SK-N-SH (cell line): ENCODE results near the gene HIVEP2. TPM values are rescaled to one million over a fixed set of nuclear protein-coding genes. Genes with fewer than 3 reads are reported as not detected.

Experiments used
- CTCF ChIA-PET: fragments of 300-600, 350-600 bp; formaldehyde crosslinking; extraction: SDS; loops from one replicate; lab custom pipeline; 2021; lab: Yijun Ruan, JAX
- POLR2A ChIA-PET: fragments of 350-600 bp; sonication (Branson Sonifier 250); formaldehyde crosslinking; extraction: SDS; loops from one replicate; lab custom pipeline; 2020; ENCODE audit warnings: antibody characterized with exemption, inconsistent platforms; lab: Yijun Ruan, JAX
- DNase-seq: peaks from one replicate; pipeline ENCODE4 v3.0.0; 2012
- H2AFZ ChIP-seq: fragments of 200-600 bp; sonication (generic); 2 replicates; pipeline ENCODE4 v1.8.1; 2016; ENCODE audit warnings: antibody characterized with exemption, mild to moderate bottlenecking, low read depth
- H3F3A ChIP-seq: fragments of 200-600 bp; sonication (generic); replicated peaks from 2 replicates; pipeline ENCODE3; 2016; ENCODE audit warnings: antibody characterized with exemption, mild to moderate bottlenecking; ENCODE audit not compliant: insufficient read depth
- H3K27ac ChIP-seq, 2 experiments: fragments of 200-500 bp in 1 of 2; fragments of 200-600 bp in 1 of 2; sonication (Bioruptor generic) in 1 of 2; sonication (generic), shearing (Covaris generic) in 1 of 2; 2 replicates each; pipeline versions ENCODE4 v1.5.1 to v1.6.1; 2014 to 2016; ENCODE audit warnings: low read depth in 2 of 2, inconsistent platforms in 1 of 2, low read length in 1 of 2, mild to moderate bottlenecking in 1 of 2, mixed read lengths in 1 of 2
- H3K27me3 ChIP-seq: fragments of 200-600 bp; sonication (generic), shearing (Covaris generic); 2 replicates; pipeline ENCODE4 v1.6.1; 2016; ENCODE audit warnings: mixed run types; ENCODE audit not compliant: insufficient read depth
- H3K36me3 ChIP-seq, 2 experiments: fragments of 200-500 bp in 1 of 2; fragments of 200-600 bp in 1 of 2; sonication (Bioruptor generic) in 1 of 2; sonication (generic) in 1 of 2; replicated peaks in 1 of 2; 2 replicates each; pipeline versions ENCODE3 to v1.5.1; 2014 to 2016; ENCODE audit warnings: low read length in 1 of 2, mild to moderate bottlenecking in 1 of 2; ENCODE audit not compliant: insufficient read depth in 2 of 2, control insufficient read depth in 1 of 2
- H3K4me1 ChIP-seq, 2 experiments: fragments of 200-500 bp in 1 of 2; fragments of 200-600 bp in 1 of 2; sonication (Bioruptor generic) in 1 of 2; sonication (generic), shearing (Covaris generic) in 1 of 2; 2 replicates each; pipeline versions ENCODE4 v1.5.1 to v1.6.1; 2014 to 2016; ENCODE audit warnings: low read depth in 1 of 2, low read length in 1 of 2, mixed run types in 1 of 2; ENCODE audit not compliant: insufficient read depth in 2 of 2, control insufficient read depth in 1 of 2
- H3K4me2 ChIP-seq: fragments of 200-600 bp; sonication (generic), shearing (Covaris generic); 2 replicates; pipeline ENCODE4 v1.6.1; 2017; ENCODE audit warnings: mixed run types
- H3K4me3 ChIP-seq, 2 experiments: fragments of 200-500 bp in 1 of 2; fragments of 200-600 bp in 1 of 2; sonication (Bioruptor generic) in 1 of 2; sonication (generic), shearing (Covaris generic) in 1 of 2; 2 replicates each; pipeline versions ENCODE4 v1.5.1 to v1.8.1; 2014 to 2016; ENCODE audit warnings: low read depth in 2 of 2, inconsistent platforms in 1 of 2, low read length in 1 of 2, mild to moderate bottlenecking in 1 of 2, mixed read lengths in 1 of 2, moderate library complexity in 1 of 2
- H3K79me2 ChIP-seq: fragments of 200-600 bp; sonication (generic); 2 replicates; pipeline ENCODE4 v1.8.1; 2017; ENCODE audit warnings: mild to moderate bottlenecking; ENCODE audit not compliant: insufficient read depth
- H3K9ac ChIP-seq: fragments of 200-600 bp; sonication (generic); 2 replicates; pipeline ENCODE4 v1.6.1; 2017; ENCODE audit warnings: mixed run types
- H3K9me2 ChIP-seq: fragments of 200-600 bp; sonication (generic); 2 replicates; pipeline ENCODE4 v1.6.1; 2017; ENCODE audit warnings: mixed run types
- H3K9me3 ChIP-seq: fragments of 200-600 bp; sonication (generic); 2 replicates; pipeline ENCODE4 v1.6.1; 2017; ENCODE audit warnings: mixed run types, mild to moderate bottlenecking, moderate library complexity
- H4K20me1 ChIP-seq: fragments of 200-600 bp; sonication (generic); 2 replicates; pipeline ENCODE4 v1.6.1; 2017; ENCODE audit warnings: mild to moderate bottlenecking, mixed run types; ENCODE audit not compliant: insufficient read depth
- CHD2 ChIP-seq: fragments of 150-350 bp; IDR thresholded peaks from 2 replicates; pipeline ENCODE4 v1.6.1; 2018; ENCODE audit warnings: low read length; ENCODE audit not compliant: partially characterized antibody
- ELF1 ChIP-seq: IDR thresholded peaks from 2 replicates; pipeline ENCODE4 v1.4.0; 2012
- EP300 ChIP-seq, 2 experiments: IDR thresholded peaks; 2 replicates each; pipeline versions ENCODE4 v1.4.0 to v1.6.1; 2012; ENCODE audit warnings: borderline replicate concordance in 1 of 2, low read depth in 1 of 2, low read length in 1 of 2
- FOSL2 ChIP-seq: IDR thresholded peaks from 2 replicates; pipeline ENCODE4 v1.4.0; 2012; ENCODE audit warnings: low read depth, mild to moderate bottlenecking, moderate library complexity, borderline replicate concordance
- JUND ChIP-seq: IDR thresholded peaks from 2 replicates; pipeline ENCODE4 v1.4.0; 2012
- MEF2A ChIP-seq: IDR thresholded peaks from 2 replicates; pipeline ENCODE4 v1.4.0; 2012; ENCODE audit warnings: low read depth, borderline replicate concordance
- MXI1 ChIP-seq: IDR thresholded peaks from 2 replicates; pipeline ENCODE4 v1.6.1; 2012; ENCODE audit warnings: mild to moderate bottlenecking, low read depth, low read length, improper control_type of control experiment
- RAD21 ChIP-seq: IDR thresholded peaks from 2 replicates; pipeline ENCODE4 v1.6.1; 2012; ENCODE audit warnings: mild to moderate bottlenecking, low read length
- SMC3 ChIP-seq: IDR thresholded peaks from 2 replicates; pipeline ENCODE4 v1.6.1; 2012; ENCODE audit warnings: low read depth, low read length, improper control_type of control experiment
- TCF12 ChIP-seq: IDR thresholded peaks from 2 replicates; pipeline ENCODE4 v1.4.0; 2012
- TEAD4 ChIP-seq: IDR thresholded peaks from 2 replicates; pipeline ENCODE4 v1.4.0; 2012; ENCODE audit warnings: mild to moderate bottlenecking, borderline replicate concordance; ENCODE audit not compliant: insufficient read depth
- USF1 ChIP-seq: IDR thresholded peaks from 2 replicates; pipeline ENCODE4 v1.4.0; 2012; ENCODE audit warnings: low read depth, borderline replicate concordance
- YY1 ChIP-seq: IDR thresholded peaks from 2 replicates; pipeline ENCODE4 v1.4.0; 2012; ENCODE audit warnings: low read depth, mild to moderate bottlenecking
- ZBTB33 ChIP-seq: IDR thresholded peaks from 2 replicates; pipeline ENCODE4 v1.4.0; 2012; ENCODE audit warnings: low read depth, borderline replicate concordance
- WGBS: methylation state at CpG from one replicate; pipeline ENCODE4 v1.1.6; 2017; ENCODE audit warnings: low lambda C conversion rate; 5-methylcytosine and 5-hydroxymethylcytosine counted together
- polyA plus RNA-seq, 3 experiments: library from polyadenylated mRNA; depleted of rRNA; stranded (reverse); fragments of >200 nt; gene quantifications; 2 replicates each; pipeline ENCODE4 v1.2.3, GENCODE V29; 2012
- TF ChIP-seq, protein P1 (sequence below): IDR thresholded peaks from 2 replicates; pipeline ENCODE4 v1.4.0; 2012; ENCODE audit warnings: low read depth
- TF ChIP-seq, protein P2 (sequence below): IDR thresholded peaks from 2 replicates; pipeline ENCODE4; 2012
- TF ChIP-seq, protein P3 (sequence below): IDR thresholded peaks from 2 replicates; pipeline ENCODE4 v1.6.1; 2012; ENCODE audit warnings: mild to moderate bottlenecking, low read depth, low read length, moderate library complexity
- TF ChIP-seq, protein P4 (sequence below): fragments of 200-600 bp; sonication (generic); IDR thresholded peaks from 2 replicates; pipeline ENCODE4 v1.6.1; 2017; ENCODE audit warnings: antibody characterized with exemption, mild to moderate bottlenecking, moderate library complexity

HIVEP2 gene
- polyA plus RNA-seq, 1 of the 3 experiments (the other 2 are of a cell fraction), result 2.5 TPM

DNA sequence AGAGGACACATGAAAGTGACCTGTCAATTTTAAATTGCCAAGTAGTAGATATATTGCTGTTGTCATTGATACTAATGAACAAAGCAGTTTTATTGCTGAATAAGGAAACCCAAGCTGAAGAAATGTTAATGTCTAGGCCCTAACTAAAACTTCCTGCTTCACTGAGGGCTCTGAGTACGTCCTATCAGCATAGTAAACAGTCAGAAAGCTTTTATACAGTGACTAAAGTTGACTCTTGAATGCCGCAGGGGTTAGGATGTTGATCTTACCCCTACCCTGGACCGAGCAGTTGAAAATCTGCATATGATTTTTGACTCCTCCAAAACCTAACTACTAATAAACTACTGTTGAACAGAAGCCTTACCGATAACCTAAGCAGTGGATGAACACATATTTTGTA lies 149.0 kb downstream of the HIVEP2 start:
- Histone ChIP-seq H3K9ac (no peak overlapping the region), H3K79me2 (peaks cover 25% of the 10 kb centered on the region; the same call in 1 of the 2 replicates), H3K9me3 (no peaks in the 10 kb centered on the region), H3K4me2 (no peak overlapping the region), H4K20me1 (no peaks in the 10 kb centered on the region), H3K27ac (no peak overlapping the region; a peak in 1 of 4 replicates), H2AFZ (no peak overlapping the region), H3K36me3 (peaks cover 0 to 3% of the 10 kb centered on the region in 2 experiments), H3K4me3 (no peak overlapping the region), H3F3A (peaks cover 24% of the 10 kb centered on the region), H3K9me2 (no peaks in the 10 kb centered on the region), H3K27me3 (no peaks in the 10 kb centered on the region), H3K4me1 (peaks cover 13 to 24% of the 10 kb centered on the region in 2 experiments)
- TF ChIP-seq MXI1 (no peak), ZBTB33 (no peak), TCF12 (no peak), EP300 (IDR thresholded peaks at IDR 0.05; ENCODE audit: borderline replicate concordance in 1 of 2, low read depth in 1 of 2, low read length in 1 of 2) (no peak), MEF2A (no peak), YY1 (no peak), USF1 (no peak), ELF1 (no peak), FOSL2 (no peak)
- TF ChIP-seq, protein P1, sequence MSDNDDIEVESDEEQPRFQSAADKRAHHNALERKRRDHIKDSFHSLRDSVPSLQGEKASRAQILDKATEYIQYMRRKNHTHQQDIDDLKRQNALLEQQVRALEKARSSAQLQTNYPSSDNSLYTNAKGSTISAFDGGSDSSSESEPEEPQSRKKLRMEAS, result no peak
- CTCF ChIA-PET, result interaction anchor here (0.6 kb wide), 1 partner anchor 12 kb away, joined by 3 read pairs; no protein-coding TSS in a partner anchor
- POLR2A ChIA-PET, result no interaction called here
- no peak for DNase-seq
- 91% methylated on average over 4 of the region's 4 CpGs for WGBS

DNA sequence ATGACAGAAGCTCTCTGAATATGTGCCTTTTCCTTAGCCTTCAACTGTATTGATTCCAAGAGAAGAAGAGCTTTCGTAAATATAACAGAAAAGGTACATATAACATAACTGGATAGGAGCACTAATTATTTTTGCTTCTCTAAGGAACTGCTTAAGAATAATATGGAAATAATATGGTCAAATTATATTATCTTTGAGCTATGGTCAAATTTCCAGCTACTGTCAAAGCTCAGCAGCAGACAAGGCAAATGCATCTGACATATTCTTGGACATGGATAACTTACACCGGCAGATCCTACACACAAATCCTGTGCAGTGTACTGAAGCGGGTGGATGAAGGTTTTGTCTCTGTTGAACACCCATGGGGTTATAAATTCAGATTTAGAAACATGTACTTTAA lies 150.6 kb downstream of the HIVEP2 start:
- Histone ChIP-seq H3K4me2 (no peak overlapping the region), H3K27me3 (no peaks in the 10 kb centered on the region), H2AFZ (no peak overlapping the region), H3F3A (peaks cover 8% of the 10 kb centered on the region), H3K27ac (peak overlapping the region in 1 of 2 experiments; percentile 79; a peak in 2 of 4 replicates), H4K20me1 (no peaks in the 10 kb centered on the region), H3K79me2 (peaks cover 21% of the 10 kb centered on the region; the same call in 1 of the 2 replicates), H3K9ac (no peak overlapping the region), H3K36me3 (peaks cover 0 to 3% of the 10 kb centered on the region in 2 experiments), H3K4me3 (no peak overlapping the region), H3K9me2 (no peaks in the 10 kb centered on the region), H3K4me1 (peaks cover under 1 to 22% of the 10 kb centered on the region in 2 experiments; a peak in 3 of 4 replicates), H3K9me3 (no peaks in the 10 kb centered on the region)
- DNase-seq, result peak; percentile 29
- ChIA-PET CTCF (interaction anchor here (0.8 to 1.2 kb wide), 3 partner anchors 8 to 128 kb away, joined by 3 to 4 read pairs (median 3); no protein-coding TSS in a partner anchor), POLR2A (no interaction called here)
- WGBS, result 34% methylated on average over 3 of the region's 3 CpGs
- TF ChIP-seq, protein P2, sequence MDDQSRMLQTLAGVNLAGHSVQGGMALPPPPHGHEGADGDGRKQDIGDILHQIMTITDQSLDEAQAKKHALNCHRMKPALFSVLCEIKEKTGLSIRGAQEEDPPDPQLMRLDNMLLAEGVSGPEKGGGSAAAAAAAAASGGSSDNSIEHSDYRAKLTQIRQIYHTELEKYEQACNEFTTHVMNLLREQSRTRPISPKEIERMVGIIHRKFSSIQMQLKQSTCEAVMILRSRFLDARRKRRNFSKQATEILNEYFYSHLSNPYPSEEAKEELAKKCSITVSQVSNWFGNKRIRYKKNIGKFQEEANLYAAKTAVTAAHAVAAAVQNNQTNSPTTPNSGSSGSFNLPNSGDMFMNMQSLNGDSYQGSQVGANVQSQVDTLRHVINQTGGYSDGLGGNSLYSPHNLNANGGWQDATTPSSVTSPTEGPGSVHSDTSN, result 0 out of 2 replicates have a peak, but pooled peaks have one; percentile 37
- TF ChIP-seq TEAD4 (no peak), MXI1 (no peak), JUND (no peak), CHD2 (peak; percentile 46), EP300 (IDR thresholded peaks at IDR 0.05; ENCODE audit: borderline replicate concordance in 1 of 2, low read depth in 1 of 2, low read length in 1 of 2) (peak in 1 of 2 experiments; percentile 86; a peak in 2 of 4 replicates), SMC3 (no peak), RAD21 (0 out of 2 replicates have a peak, but pooled peaks have one; percentile 3)
- TF ChIP-seq, protein P3, sequence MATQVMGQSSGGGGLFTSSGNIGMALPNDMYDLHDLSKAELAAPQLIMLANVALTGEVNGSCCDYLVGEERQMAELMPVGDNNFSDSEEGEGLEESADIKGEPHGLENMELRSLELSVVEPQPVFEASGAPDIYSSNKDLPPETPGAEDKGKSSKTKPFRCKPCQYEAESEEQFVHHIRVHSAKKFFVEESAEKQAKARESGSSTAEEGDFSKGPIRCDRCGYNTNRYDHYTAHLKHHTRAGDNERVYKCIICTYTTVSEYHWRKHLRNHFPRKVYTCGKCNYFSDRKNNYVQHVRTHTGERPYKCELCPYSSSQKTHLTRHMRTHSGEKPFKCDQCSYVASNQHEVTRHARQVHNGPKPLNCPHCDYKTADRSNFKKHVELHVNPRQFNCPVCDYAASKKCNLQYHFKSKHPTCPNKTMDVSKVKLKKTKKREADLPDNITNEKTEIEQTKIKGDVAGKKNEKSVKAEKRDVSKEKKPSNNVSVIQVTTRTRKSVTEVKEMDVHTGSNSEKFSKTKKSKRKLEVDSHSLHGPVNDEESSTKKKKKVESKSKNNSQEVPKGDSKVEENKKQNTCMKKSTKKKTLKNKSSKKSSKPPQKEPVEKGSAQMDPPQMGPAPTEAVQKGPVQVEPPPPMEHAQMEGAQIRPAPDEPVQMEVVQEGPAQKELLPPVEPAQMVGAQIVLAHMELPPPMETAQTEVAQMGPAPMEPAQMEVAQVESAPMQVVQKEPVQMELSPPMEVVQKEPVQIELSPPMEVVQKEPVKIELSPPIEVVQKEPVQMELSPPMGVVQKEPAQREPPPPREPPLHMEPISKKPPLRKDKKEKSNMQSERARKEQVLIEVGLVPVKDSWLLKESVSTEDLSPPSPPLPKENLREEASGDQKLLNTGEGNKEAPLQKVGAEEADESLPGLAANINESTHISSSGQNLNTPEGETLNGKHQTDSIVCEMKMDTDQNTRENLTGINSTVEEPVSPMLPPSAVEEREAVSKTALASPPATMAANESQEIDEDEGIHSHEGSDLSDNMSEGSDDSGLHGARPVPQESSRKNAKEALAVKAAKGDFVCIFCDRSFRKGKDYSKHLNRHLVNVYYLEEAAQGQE, result no peak
- TF ChIP-seq, protein P4, sequence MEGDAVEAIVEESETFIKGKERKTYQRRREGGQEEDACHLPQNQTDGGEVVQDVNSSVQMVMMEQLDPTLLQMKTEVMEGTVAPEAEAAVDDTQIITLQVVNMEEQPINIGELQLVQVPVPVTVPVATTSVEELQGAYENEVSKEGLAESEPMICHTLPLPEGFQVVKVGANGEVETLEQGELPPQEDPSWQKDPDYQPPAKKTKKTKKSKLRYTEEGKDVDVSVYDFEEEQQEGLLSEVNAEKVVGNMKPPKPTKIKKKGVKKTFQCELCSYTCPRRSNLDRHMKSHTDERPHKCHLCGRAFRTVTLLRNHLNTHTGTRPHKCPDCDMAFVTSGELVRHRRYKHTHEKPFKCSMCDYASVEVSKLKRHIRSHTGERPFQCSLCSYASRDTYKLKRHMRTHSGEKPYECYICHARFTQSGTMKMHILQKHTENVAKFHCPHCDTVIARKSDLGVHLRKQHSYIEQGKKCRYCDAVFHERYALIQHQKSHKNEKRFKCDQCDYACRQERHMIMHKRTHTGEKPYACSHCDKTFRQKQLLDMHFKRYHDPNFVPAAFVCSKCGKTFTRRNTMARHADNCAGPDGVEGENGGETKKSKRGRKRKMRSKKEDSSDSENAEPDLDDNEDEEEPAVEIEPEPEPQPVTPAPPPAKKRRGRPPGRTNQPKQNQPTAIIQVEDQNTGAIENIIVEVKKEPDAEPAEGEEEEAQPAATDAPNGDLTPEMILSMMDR, result no peak
